NK-92 (cell line): Measurements from ENCODE around the gene XYLT2.
"Not testable (repeated sequence)": the region's sequence is repeated elsewhere in the genome, so short reads cannot be mapped to it uniquely, and the experiment has no call there.

Source experiments
- DNase-seq: peaks from one replicate; lab custom pipeline; 2025; ENCODE audit not compliant: unreplicated experiment; lab: John Stamatoyannopoulos, UW

XYLT2 gene

GRCh38 chr17:50319306-50320004 lies 26.5 kb upstream of the XYLT2 start:
- no peak for DNase-seq

- no peak for DNase-seq
Observed at GRCh38 chr17:50322271-50322670, 23.7 kb upstream of the XYLT2 start.

DNA sequence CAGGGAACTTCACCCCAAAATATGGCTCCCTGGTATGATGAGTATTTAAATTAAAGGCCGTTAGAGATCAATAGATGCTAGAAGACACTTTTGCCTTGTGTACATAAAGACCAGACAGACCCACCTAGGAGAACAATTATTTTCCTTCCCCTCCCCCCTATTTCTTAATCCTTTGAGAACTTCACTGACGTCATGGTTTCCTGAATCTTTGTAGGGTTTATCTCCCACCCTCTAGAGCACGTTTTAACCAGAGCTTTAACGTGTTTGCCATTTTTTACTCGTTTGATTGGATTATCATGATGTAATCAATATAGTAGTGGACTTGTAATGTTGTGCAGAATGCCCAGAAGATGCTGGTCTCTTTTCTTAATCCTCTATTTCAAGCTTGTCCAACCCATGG lies 22.9 kb upstream of the XYLT2 start:
- no peak for DNase-seq

- no peak for DNase-seq
Observed at GRCh38 chr17:50325906-50326305, 20.0 kb upstream of the XYLT2 start.

DNA sequence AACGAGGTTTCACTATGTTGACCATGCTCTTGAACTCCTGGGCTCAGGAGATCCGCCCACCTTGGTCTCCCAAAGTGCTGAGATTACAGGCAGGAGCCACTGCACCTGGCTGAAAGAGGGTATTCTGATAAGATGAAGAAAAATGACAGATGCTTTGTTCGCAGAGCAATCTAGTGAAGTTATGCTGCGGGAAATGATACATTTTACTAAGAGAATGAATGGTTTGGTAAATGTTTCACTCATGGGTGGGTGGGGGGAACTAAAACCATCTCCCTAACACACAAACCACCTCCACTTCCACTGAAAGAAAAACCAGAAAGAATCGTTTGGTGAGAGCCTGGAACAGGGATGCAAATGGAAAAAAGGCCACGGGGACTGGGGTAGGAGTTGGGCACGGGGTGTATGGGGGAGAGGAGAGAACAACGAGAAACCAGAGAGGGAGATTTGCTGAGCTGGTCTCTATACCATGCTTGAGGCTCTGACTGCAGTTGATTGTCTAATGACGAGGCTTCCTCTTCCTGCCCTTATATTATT lies 19.0 kb upstream of the XYLT2 start:
- DNase-seq, result no peak

GRCh38 chr17:50328363-50329325 lies 17.3 kb upstream of the XYLT2 start:
- DNase-seq, result no peak

GRCh38 chr17:50329716-50330115 lies 16.2 kb upstream of the XYLT2 start:
- DNase-seq, result no peak

- DNase-seq, result no peak
Observed at GRCh38 chr17:50330151-50330775, 15.7 kb upstream of the XYLT2 start.

DNA sequence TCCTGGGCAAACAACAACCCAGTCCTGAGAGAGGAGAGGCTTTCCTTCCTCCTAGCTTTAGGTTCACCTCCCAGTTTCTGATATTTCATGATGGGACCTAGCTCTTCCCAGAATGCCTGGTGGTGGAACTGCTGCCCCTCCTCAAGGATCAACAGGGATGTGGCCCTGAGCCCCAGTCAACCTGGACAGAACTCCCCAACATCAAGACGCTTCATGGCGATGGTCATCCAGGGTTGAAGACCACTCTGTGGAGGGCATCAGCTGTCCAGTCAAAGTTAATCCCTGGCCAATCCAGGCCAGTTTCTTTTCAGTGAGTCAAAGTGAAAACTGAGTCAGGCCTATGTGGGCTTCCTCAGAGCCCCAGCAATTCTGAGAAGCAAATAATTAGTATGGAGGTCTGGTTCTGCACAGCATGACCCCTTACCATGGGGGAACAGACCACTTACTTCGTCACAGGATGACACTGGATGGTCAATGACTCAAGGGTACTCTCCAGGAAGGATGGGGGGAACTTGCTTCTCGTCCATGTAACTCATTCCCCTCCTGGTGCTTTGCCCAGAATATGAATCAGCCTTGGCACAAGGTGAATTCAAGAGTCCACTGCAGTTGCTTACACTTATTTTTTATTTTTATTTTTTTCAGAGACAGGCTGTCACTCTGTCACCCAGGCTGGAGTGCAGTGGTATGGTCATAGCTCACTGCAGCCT lies 14.7 kb upstream of the XYLT2 start:
- no peak for DNase-seq

GRCh38 chr17:50332196-50332595 lies 13.7 kb upstream of the XYLT2 start:
- no peak for DNase-seq

DNA sequence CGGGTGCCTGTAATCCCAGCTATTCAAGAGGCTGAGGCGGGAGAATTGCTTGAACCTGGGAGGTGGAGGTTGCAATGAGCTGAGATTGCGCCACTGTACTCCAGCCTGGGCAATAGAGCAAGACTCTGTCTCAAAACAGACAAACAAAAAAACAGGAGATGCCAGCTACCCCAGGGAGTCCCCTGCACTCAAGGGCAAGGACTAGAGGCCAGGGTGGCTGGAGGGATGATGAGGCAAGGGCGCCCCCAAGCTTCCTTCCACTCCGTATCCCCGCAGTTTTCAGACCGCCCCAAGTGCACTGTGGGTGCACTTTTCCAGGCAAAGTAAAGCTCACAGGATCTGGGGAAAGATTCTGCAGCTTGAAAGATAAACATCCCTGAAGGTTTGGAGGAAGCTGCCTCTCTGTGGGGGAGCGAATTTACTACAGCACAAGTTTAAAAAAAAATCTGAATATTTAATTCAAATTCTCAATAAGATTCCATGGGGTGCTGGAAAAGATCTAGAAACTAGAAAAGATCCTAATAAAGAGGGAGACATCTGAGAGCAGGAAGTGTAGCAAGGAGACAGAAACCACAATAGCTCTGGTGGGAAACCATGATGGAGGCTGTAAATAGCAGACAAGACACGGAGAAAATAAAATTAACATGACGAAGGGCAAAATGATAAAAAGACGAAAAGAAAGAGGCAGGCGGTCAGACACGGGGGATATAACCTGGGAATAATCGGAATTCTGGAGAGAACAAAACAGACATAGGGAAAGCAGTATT lies 12.5 kb upstream of the XYLT2 start:
- DNase-seq, result not testable (repeated sequence)

DNA sequence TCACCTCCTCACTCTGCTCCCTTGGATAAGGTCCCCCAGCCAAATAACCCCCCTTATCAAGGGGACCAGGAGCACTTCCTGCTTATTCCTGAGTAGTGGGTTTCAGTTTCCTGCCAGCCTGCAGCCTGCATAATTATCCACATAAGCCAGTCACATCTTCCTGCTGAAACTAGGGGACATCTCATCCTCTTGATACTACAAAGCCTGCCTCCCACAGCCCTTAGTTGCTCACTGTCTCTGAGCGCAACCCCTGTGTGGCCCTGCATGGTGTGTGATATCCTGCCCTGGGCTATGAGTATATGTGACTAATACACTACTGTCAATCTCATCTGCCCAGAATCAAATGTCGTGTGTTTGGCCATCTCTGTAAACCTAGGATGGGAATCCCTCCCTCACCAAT lies 8.0 kb upstream of the XYLT2 start:
- no peak for DNase-seq

GRCh38 chr17:50338645-50339044 lies 7.3 kb upstream of the XYLT2 start:
- DNase-seq, result no peak

DNA sequence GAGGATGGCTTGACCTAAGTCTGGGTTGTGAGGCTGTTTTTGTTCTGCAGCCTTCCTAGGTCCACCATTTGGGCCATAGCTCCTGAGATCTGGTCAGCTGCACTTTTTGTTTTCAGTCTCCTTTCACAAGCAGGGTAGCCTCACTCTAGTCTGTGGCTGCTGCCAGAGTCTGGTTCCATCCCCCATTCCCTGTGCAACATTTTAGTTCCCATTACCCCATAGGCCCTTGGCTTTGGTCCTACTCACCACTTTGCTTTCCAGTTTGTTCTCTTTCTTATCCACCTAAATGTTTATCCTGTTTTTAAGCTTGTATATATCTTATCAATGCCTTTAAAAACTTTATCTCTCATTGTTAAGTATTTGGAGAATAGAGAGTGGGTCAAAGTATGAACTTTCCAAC lies 6.5 kb upstream of the XYLT2 start:
- DNase-seq, result no peak

- no peak for DNase-seq
Observed at GRCh38 chr17:50344731-50345365, 1.1 kb upstream of the XYLT2 start.

DNA sequence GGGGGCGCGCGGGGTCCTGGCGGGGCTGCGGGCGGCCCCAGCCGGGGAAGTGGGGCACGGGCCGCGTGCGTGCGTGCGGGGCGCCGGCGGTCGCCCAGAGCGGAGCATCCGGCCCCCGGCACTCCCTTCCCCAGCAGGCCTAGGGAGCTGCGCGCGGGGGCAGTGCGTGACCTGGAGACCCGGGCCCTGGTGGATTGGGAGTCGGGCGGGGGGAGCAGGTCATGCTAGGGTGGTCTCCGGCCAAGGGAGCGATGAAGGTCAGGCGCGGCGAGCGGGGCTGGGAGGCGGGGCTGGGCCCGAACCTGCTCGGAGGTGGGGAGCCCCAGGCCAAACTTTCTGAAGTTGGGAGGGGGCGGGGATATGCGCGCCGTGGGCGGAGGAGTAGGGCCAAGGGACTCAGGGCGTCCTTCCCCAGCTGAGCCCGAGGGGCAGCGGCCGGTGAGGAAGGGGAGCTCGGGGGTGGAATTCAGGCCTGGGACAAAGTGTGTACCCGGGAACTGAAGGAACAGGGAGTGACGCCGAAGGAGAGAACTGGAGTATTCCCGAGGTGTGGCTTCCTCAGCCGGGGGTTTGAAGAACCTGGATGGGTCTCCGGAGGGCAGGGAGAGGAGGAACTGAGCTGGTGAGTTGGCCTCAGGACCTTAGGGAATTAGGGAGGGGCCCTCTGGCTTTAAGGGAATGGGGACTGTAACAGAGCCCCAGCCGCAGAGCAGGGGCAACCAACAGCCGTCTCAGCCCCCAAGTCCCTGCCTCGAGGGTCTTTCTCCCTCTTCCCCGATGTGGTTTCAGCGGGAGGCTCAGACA lies 589 bp downstream of the XYLT2 start:
- no peak for DNase-seq

DNA sequence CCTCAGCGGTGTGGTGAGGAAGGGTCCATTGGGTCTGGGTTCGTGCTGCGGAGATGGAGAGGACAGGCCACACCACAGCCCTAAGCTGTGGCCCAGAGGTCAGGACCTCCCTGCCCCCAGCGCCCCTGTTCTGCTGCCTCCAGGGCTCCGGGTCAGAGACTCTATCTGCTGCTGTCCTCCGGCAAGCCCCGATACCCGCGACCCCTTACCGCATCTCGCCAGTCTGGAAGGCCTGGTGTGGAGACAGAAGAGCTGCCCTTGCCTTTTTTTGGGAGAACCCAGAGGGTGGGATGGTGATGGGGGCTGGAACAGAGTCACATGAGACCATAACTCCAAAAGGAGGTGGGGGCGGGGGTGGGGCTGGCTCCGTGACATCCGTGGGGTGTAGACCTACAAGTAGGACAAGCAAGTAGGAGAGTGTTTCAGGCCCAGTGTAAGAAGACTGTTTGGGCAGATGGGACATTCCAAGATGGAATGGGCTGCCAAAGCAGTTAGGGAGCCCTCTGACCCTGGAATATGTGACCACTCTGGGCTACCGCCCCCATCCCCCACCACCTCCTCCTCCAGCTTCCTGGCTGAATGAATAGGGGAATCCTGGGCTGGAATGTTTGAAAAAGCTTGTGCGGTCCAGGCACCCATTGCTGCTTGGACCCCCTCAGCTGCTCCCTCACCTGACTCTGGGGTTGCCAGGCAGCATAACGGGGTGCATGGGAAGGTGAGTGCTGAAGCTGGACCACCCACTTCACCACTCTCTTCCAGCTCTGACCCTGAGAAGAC lies 1.4 kb downstream of the XYLT2 start:
- DNase-seq, result no peak

DNA sequence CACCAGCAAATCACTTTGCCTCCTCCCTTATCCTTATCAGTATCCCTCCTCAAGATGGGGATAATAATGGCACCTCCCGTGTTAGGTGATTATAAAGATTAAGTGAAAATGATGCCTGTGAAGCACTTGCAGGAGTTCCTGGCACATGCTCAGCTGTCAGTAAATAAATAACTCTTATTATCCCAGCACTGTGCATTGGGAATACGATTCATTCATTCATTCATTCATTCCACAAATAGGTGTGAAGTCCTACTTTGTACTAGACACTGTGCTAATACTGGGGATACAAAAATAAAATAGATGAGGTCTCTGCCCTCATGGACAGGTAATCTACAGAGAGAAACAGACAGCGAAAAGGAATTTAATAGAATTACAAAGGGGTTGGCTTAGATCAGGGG lies 2.0 kb downstream of the XYLT2 start:
- DNase-seq, result no peak
